ENCODE measurements around the gene SMYD1. TPM values are rescaled to one million over a fixed set of nuclear protein-coding genes. Genes with fewer than 3 reads are reported as not detected.

The SMYD1 gene
- total and polyA plus RNA-seq, 5 donors from 2014 or later: not detected

DNA sequence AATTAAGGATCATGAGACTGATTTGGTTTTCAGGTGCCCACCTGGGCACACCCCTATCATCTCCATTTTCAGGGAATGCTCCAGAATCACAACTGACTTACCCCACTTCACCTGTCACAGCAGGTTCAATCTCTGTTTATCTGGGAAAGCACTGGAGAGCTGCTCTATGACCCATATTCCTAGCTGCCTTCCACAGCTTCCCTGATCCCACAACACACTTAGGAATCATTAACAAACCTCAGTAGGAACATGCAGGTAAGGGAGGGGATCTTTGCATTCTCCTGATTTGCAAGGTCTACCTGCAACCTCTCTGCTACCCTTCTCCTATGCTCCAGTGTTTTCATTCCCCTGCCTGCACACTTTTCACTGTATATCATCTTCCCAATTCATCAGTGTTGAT is 79.0 kb downstream of the SMYD1 start:
- Histone ChIP-seq H3K27ac (ENCODE audit: insufficient read depth, low read length, poor library complexity, severe bottlenecking) (no peak overlapping the region), H3K27me3 (ENCODE audit: control insufficient read depth, insufficient read depth, low read length) (no peaks in the 10 kb centered on the region), H3K4me1 (ENCODE audit: control insufficient read depth, insufficient read depth, low read length, poor library complexity, severe bottlenecking) (no peaks in the 10 kb centered on the region), H3K9me3 (ENCODE audit: control insufficient read depth in 2 of 2, low read length in 2 of 2) (peaks cover 6 to 17% of the 10 kb centered on the region in 2 experiments), H3K4me3 (ENCODE audit: low read depth, low read length) (no peak overlapping the region), H3K36me3 (ENCODE audit: control insufficient read depth, insufficient read depth, low read length) (no peaks in the 10 kb centered on the region)
- Mint-ChIP-seq H3K4me3 (no peak overlapping the region), H3K4me1 (no peaks in the 10 kb centered on the region), H3K9me3 (peaks cover 2 to 30% (median 10%) of the 10 kb centered on the region in 7 donors), H3K36me3 (no peaks in the 10 kb centered on the region), H3K27me3 (peaks cover 21% of the 10 kb centered on the region), H3K27ac (no peak overlapping the region)
- ATAC-seq (ENCODE audit: low read depth in 2 of 2) (no peak), DNase-seq (no peak)

DNA sequence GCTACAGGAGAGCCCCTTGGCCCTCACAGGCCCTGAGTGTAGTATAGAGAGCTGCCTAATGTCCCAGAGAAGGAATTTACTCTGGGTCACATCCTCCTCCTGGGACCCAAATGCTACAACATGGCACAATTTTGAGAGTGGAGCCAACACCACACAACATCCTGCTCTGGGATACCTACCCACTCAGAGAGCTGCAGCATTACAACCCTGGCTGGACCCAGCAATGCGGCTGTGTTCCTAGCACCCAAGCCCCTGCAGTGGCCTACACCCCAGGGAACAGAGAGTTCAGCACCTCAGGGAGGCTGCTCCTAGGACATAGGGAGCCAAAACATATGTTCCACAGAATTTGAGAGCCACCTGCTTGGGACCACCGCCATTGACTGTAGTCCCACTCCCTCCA is 79.5 kb downstream of the SMYD1 start:
- peaks cover 2 to 29% (median 12%) of the 10 kb centered on the region in 7 donors for H3K9me3 Mint-ChIP-seq
- peaks cover 6 to 20% of the 10 kb centered on the region in 2 experiments for H3K9me3 ChIP-seq (ENCODE audit: control insufficient read depth in 2 of 2, low read length in 2 of 2)
- H3K4me3 Mint-ChIP-seq: no peak overlapping the region
- no peak overlapping the region for H3K4me3 ChIP-seq (ENCODE audit: low read depth, low read length)
- no peaks in the 10 kb centered on the region for H3K27me3 ChIP-seq (ENCODE audit: control insufficient read depth, insufficient read depth, low read length)
- no peak for DNase-seq
- no peaks in the 10 kb centered on the region for H3K36me3 Mint-ChIP-seq
- no peaks in the 10 kb centered on the region for H3K4me1 ChIP-seq (ENCODE audit: control insufficient read depth, insufficient read depth, low read length, poor library complexity, severe bottlenecking)
- H3K36me3 ChIP-seq (ENCODE audit: control insufficient read depth, insufficient read depth, low read length): no peaks in the 10 kb centered on the region
- no peak overlapping the region for H3K27ac ChIP-seq (ENCODE audit: insufficient read depth, low read length, poor library complexity, severe bottlenecking)
- H3K27me3 Mint-ChIP-seq: peaks cover 17% of the 10 kb centered on the region
- ATAC-seq (ENCODE audit: low read depth in 2 of 2): no peak
- no peaks in the 10 kb centered on the region for H3K4me1 Mint-ChIP-seq
- H3K27ac Mint-ChIP-seq: no peak overlapping the region

- Mint-ChIP-seq H3K4me3 (no peak overlapping the region), H3K9me3 (peaks cover 2 to 39% (median 15%) of the 10 kb centered on the region in 7 donors), H3K27me3 (peaks cover 23% of the 10 kb centered on the region), H3K27ac (no peak overlapping the region), H3K36me3 (no peaks in the 10 kb centered on the region), H3K4me1 (no peaks in the 10 kb centered on the region)
- H3K9me3 ChIP-seq (ENCODE audit: control insufficient read depth in 2 of 2, low read length in 2 of 2): peaks cover 17 to 31% of the 10 kb centered on the region in 2 experiments
- H3K4me3 ChIP-seq (ENCODE audit: low read depth, low read length): no peak overlapping the region
- H3K27me3 ChIP-seq (ENCODE audit: control insufficient read depth, insufficient read depth, low read length): no peaks in the 10 kb centered on the region
- no peak overlapping the region for H3K27ac ChIP-seq (ENCODE audit: insufficient read depth, low read length, poor library complexity, severe bottlenecking)
- H3K36me3 ChIP-seq (ENCODE audit: control insufficient read depth, insufficient read depth, low read length): no peaks in the 10 kb centered on the region
- DNase-seq (no peak), ATAC-seq (ENCODE audit: low read depth in 2 of 2) (no peak)
- no peaks in the 10 kb centered on the region for H3K4me1 ChIP-seq (ENCODE audit: control insufficient read depth, insufficient read depth, low read length, poor library complexity, severe bottlenecking)
Measured at GRCh38 chr2:88148929-88149438, 81.4 kb downstream of the SMYD1 start.

DNA sequence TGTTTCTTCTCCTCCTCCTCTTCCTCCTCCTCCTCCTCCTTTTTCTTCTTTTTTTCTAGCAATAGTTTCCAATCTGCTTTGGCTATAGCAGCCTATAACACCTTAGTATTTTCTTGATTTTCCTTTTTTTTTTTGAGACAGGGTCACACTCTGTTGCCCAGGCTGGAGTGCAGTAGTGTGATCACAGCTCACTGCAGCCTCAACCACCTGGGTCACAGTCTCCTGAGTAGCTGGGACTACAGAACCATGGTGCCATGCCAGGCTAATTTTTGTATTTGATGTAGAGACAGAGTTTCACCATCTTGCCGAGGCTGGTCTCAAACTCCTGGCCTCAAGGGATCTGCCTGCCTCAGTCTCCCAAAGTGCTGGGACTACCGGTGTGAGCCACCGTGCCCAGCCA is 91.9 kb downstream of the SMYD1 start:
- Histone ChIP-seq H3K36me3 (ENCODE audit: control insufficient read depth, insufficient read depth, low read length) (no peaks in the 10 kb centered on the region), H3K4me1 (ENCODE audit: control insufficient read depth, insufficient read depth, low read length, poor library complexity, severe bottlenecking) (no peaks in the 10 kb centered on the region), H3K27me3 (ENCODE audit: control insufficient read depth, insufficient read depth, low read length) (no peaks in the 10 kb centered on the region), H3K9me3 (ENCODE audit: control insufficient read depth in 2 of 2, low read length in 2 of 2) (no peaks in the 10 kb centered on the region), H3K27ac (ENCODE audit: insufficient read depth, low read length, poor library complexity, severe bottlenecking) (no peak overlapping the region), H3K4me3 (ENCODE audit: low read depth, low read length) (no peak overlapping the region)
- DNase-seq (no peak), ATAC-seq (ENCODE audit: low read depth in 2 of 2) (no peak)
- no peaks in the 10 kb centered on the region for H3K36me3 Mint-ChIP-seq
- H3K9me3 Mint-ChIP-seq: peaks cover 0 to 3% (median 0%) of the 10 kb centered on the region in 7 donors
- no peak overlapping the region for H3K4me3 Mint-ChIP-seq
- H3K27me3 Mint-ChIP-seq: no peaks in the 10 kb centered on the region
- no peak overlapping the region for H3K27ac Mint-ChIP-seq
- H3K4me1 Mint-ChIP-seq: peaks cover 0 to 5% (median 0%) of the 10 kb centered on the region in 4 donors

- ATAC-seq (ENCODE audit: low read depth in 2 of 2): peak in 1 of 2 donors; percentile 57
- Histone ChIP-seq H3K4me3 (ENCODE audit: low read depth, low read length) (no peak overlapping the region), H3K9me3 (ENCODE audit: control insufficient read depth in 2 of 2, low read length in 2 of 2) (no peaks in the 10 kb centered on the region), H3K4me1 (ENCODE audit: control insufficient read depth, insufficient read depth, low read length, poor library complexity, severe bottlenecking) (no peaks in the 10 kb centered on the region), H3K27me3 (ENCODE audit: control insufficient read depth, insufficient read depth, low read length) (no peaks in the 10 kb centered on the region), H3K27ac (ENCODE audit: insufficient read depth, low read length, poor library complexity, severe bottlenecking) (no peak overlapping the region), H3K36me3 (ENCODE audit: control insufficient read depth, insufficient read depth, low read length) (no peaks in the 10 kb centered on the region)
- peaks cover 0 to 5% (median 0%) of the 10 kb centered on the region in 4 donors for H3K4me1 Mint-ChIP-seq
- no peaks in the 10 kb centered on the region for H3K27me3 Mint-ChIP-seq
- no peak overlapping the region for H3K4me3 Mint-ChIP-seq
- peak; percentile 23 to 72 (median 65) for DNase-seq
- peaks cover 0 to 2% (median 0%) of the 10 kb centered on the region in 7 donors for H3K9me3 Mint-ChIP-seq
- no peak overlapping the region for H3K27ac Mint-ChIP-seq
- no peaks in the 10 kb centered on the region for H3K36me3 Mint-ChIP-seq
Measured at GRCh38 chr2:88159955-88160415, 92.4 kb downstream of the SMYD1 start.

GRCh38 chr2:88160517-88160916 is 92.9 kb downstream of the SMYD1 start:
- no peak overlapping the region for H3K27ac Mint-ChIP-seq

DNA sequence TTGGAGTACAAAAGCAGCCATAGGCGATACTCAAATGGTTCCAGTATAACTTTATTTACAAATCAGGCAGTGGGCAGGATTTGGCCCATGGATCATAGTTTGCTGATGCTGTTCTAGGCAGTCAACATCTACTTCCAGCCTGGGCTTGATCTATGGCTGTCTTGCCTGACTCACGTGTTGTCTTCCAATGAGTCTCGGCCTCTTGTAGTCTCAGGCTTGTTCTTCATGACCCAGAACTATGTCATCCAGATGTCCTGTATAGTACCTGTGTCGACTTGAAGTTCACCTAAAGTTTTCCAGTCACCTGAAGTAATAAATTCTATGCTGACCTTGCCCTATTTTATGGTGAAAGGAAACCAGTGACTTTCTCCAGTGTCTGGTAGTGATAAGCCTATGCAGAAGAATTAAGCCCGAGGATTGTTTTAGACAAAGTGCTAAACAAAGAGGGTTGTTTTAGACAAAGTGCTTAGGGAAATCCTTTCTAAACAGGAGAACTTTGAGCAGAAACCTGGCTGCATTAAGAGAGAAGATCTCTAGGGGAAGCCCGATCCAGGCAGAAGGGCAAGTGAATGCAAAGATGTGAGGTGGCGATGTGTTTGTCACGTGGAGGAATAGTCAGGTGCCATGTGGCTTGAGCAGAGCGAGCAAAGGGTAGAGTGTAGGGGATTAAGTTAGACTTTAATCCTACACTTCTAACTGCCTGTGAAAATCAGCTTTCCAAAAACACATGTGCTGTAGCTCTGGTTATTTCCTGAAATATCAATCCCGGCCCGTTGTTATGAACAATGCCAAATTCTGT is 94.0 kb downstream of the SMYD1 start:
- DNase-seq (no peak), ATAC-seq (ENCODE audit: low read depth in 2 of 2) (no peak)
- Histone ChIP-seq H3K9me3 (ENCODE audit: control insufficient read depth in 2 of 2, low read length in 2 of 2) (no peaks in the 10 kb centered on the region), H3K4me3 (ENCODE audit: low read depth, low read length) (no peak overlapping the region), H3K27me3 (ENCODE audit: control insufficient read depth, insufficient read depth, low read length) (no peaks in the 10 kb centered on the region), H3K4me1 (ENCODE audit: control insufficient read depth, insufficient read depth, low read length, poor library complexity, severe bottlenecking) (no peaks in the 10 kb centered on the region), H3K36me3 (ENCODE audit: control insufficient read depth, insufficient read depth, low read length) (no peaks in the 10 kb centered on the region), H3K27ac (ENCODE audit: insufficient read depth, low read length, poor library complexity, severe bottlenecking) (no peak overlapping the region)
- Mint-ChIP-seq H3K27me3 (no peaks in the 10 kb centered on the region), H3K27ac (no peak overlapping the region), H3K4me1 (peaks cover 0 to 5% (median 0%) of the 10 kb centered on the region in 4 donors), H3K36me3 (no peaks in the 10 kb centered on the region), H3K4me3 (no peak overlapping the region), H3K9me3 (peaks cover 0 to 2% (median 0%) of the 10 kb centered on the region in 7 donors)

More at GRCh38 chr2:88160517-88160916, 92.9 kb downstream of the SMYD1 start:
- Histone ChIP-seq H3K27ac (ENCODE audit: insufficient read depth, low read length, poor library complexity, severe bottlenecking) (no peak overlapping the region), H3K4me3 (ENCODE audit: low read depth, low read length) (no peak overlapping the region), H3K4me1 (ENCODE audit: control insufficient read depth, insufficient read depth, low read length, poor library complexity, severe bottlenecking) (no peaks in the 10 kb centered on the region), H3K36me3 (ENCODE audit: control insufficient read depth, insufficient read depth, low read length) (no peaks in the 10 kb centered on the region), H3K9me3 (ENCODE audit: control insufficient read depth in 2 of 2, low read length in 2 of 2) (no peaks in the 10 kb centered on the region), H3K27me3 (ENCODE audit: control insufficient read depth, insufficient read depth, low read length) (no peaks in the 10 kb centered on the region)
- no peak for ATAC-seq (ENCODE audit: low read depth in 2 of 2)
- no peak for DNase-seq
- Mint-ChIP-seq H3K4me1 (peaks cover 0 to 5% (median 0%) of the 10 kb centered on the region in 4 donors), H3K4me3 (no peak overlapping the region), H3K27me3 (no peaks in the 10 kb centered on the region), H3K9me3 (peaks cover 0 to 2% (median 0%) of the 10 kb centered on the region in 7 donors), H3K36me3 (no peaks in the 10 kb centered on the region)
